Vagina (tissue), 2 donors: ENCODE measurements around the gene SEC23B.
A peak's percentile ranks its signal among the peaks of the same experiment; 100 is the strongest.

Experiments
- POLR2A ChIP-seq, 2 donors: fragments of 450-650 bp; IDR thresholded peaks; one replicate each; pipeline ENCODE4 v1.6.1; 2017; ENCODE audit warnings: antibody characterized with exemption in 2 of 2, mild to moderate bottlenecking in 2 of 2, moderate library complexity in 2 of 2
- POLR2AphosphoS5 ChIP-seq, 2 donors: sonication (generic); formaldehyde crosslinking; IDR thresholded peaks; one replicate each; pipeline ENCODE4 v1.9.0; 2017; ENCODE audit warnings: antibody characterized with exemption in 2 of 2, mild to moderate bottlenecking in 2 of 2, low read depth in 1 of 2; ENCODE audit not compliant: insufficient read depth in 1 of 2

GRCh38 chr20:18587665-18588573, 80.2 kb downstream of the SEC23B start, which contains the start of gene DTD1:
- TF ChIP-seq POLR2AphosphoS5 (IDR thresholded peaks at IDR 0.05; ENCODE audit: insufficient read depth in 1 of 2, low read depth in 1 of 2), result peak in 1 of 2 donors; percentile 6
- TF ChIP-seq POLR2A (IDR thresholded peaks at IDR 0.05), result peak in 1 of 2 donors; percentile 25
